C4-2B (cell line): ENCODE measurements around the gene EYA4.

Experiments
- ZFX ChIP-seq: fragments of 450-650 bp; IDR thresholded peaks from 2 replicates; pipeline ENCODE4 v1.6.1; 2017
- TF ChIP-seq, protein P1 (sequence below): fragments of 450-650 bp; conservative IDR thresholded peaks from 2 replicates; pipeline ENCODE4 v1.5.1; 2017; ENCODE audit warnings: mild to moderate bottlenecking

DNA sequence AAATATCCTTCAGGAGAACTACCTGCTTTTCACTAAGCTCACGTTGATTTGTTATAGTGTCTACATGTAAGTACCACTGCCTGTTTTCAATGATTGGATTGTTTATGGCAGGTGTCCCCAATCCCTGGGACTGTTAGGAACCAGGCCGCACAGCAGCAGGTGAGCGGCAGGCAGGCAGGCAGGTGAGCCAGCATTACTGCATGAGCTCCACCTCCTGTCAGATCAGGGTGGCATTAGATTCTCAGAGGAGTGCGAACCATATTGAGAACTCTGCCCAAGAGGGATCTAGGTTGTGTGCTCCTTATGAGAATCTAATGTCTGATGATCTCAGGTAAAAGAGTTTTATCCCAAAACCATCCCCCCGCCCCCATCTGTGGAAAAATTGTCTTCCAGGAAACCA is 303.3 kb downstream of the EYA4 start:
- TF ChIP-seq, protein P1, sequence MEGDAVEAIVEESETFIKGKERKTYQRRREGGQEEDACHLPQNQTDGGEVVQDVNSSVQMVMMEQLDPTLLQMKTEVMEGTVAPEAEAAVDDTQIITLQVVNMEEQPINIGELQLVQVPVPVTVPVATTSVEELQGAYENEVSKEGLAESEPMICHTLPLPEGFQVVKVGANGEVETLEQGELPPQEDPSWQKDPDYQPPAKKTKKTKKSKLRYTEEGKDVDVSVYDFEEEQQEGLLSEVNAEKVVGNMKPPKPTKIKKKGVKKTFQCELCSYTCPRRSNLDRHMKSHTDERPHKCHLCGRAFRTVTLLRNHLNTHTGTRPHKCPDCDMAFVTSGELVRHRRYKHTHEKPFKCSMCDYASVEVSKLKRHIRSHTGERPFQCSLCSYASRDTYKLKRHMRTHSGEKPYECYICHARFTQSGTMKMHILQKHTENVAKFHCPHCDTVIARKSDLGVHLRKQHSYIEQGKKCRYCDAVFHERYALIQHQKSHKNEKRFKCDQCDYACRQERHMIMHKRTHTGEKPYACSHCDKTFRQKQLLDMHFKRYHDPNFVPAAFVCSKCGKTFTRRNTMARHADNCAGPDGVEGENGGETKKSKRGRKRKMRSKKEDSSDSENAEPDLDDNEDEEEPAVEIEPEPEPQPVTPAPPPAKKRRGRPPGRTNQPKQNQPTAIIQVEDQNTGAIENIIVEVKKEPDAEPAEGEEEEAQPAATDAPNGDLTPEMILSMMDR, result no peak
- TF ChIP-seq ZFX, result no peak
